Measurements from ENCODE around the gene KCNK15.
"Not testable (repeated sequence)": the region's sequence is repeated elsewhere in the genome, so short reads cannot be mapped to it uniquely, and the experiment has no call there.

The KCNK15 gene

DNA sequence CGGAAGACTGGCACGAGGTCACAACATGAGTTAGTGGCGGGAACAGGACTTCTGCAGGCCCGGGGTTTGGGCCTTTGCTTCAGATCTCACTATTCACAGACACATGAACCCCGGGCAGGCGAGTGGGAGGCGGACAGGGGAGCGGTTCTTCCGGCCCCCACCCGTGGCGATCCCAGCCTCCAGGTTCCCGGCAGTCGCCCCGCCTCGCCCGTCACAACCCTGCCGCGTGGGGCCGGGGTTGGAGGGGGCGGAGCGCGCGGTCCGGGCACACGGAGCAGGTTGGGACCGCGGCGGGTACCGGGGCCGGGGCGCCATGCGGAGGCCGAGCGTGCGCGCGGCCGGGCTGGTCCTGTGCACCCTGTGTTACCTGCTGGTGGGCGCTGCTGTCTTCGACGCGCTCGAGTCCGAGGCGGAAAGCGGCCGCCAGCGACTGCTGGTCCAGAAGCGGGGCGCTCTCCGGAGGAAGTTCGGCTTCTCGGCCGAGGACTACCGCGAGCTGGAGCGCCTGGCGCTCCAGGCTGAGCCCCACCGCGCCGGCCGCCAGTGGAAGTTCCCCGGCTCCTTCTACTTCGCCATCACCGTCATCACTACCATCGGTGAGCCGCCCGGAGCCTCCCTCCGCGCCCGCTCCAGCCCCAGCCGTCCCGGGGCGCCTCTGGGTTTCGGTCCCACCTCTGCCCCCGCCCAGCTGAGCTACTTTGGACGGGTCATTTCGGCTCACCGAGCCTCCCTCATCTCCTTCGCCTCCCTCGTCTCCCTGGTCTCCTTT, at the start of gene KCNK15:
TSS of gene KCNK15 (plus strand) at position 268 of the 769 bp plus-strand sequence. CDS start at position 314, 46 bp downstream.
- peak; percentile 57 for DNase-seq

DNA sequence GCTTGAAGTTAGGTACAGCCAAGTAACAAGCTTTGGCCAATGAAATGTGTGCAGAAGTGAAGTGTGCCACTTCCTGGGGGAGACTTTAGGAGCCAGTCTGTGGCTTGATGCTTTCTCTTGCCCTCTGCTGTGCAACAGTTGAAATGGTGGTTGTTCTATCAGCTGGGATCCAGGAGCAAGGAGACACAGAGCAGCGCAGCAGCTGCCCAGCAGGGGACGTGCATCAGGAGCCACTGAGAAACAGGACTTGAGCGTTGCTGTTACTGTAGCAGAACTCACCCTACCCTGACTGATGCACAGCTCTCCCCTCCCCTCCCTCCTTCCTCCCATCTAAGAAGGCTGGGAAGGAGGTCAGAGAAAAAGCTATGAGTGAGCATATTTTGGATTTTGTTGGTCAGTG, 49.4 kb upstream of the KCNK15 start:
- no peak for DNase-seq

DNA sequence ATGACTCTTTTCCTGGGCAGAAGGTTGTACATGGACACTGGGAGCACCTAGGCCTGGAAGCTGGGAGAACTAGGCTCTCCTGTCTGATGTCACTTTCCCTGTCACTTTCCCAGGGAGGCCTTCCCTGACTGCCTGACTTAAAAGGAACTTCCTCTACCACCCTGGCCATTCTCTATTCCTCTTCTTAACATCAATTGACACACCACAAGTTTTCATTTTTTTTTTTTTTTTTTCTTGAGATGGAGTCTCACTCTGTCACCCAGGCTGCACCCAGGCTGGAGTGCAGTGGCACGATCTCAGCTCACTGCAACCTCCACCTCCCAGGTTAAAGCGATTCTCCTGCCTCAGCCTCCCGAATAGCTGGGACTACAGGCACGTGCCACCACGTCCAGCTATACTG, 48.6 kb upstream of the KCNK15 start:
- not testable (repeated sequence) for DNase-seq

DNA sequence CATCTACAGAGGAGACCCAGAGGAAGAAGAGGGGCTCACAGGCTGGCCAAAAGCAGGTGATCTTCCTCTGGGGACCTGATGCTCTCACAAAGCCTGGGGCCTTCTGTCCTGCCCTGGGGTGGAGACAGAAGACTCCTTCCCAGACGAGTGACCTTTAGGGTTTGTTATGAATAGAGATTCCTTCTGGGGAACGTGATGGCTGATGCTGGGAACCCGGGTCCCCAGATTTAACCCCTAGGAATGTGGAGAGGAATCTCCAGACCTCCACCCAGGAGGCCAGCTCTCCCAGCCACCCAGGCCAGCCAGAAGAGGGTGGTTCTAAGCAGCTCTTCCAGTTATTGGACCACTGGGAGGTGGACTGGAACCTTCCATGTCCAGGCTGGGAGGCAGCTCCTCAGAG, 47.3 kb upstream of the KCNK15 start:
- DNase-seq: no peak

DNA sequence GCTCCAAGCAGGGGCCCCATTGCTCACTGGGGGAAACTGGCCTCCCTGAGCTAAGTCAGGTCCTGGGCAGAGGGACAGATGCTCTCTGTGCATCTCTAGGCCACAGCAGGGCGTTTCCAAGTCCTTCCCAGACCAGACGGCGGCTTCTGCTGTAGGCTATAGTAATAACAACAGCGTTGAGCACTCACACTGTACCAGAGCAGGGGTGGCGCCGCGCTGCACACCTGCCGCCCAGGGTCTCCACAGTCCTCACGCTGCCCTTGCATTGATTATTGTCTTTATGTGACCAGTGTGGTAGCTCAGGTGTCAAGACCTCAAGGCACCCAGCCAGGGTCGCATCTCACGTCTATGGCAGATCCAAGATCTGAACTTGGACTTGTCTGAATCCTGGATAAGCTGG, 45.4 kb upstream of the KCNK15 start:
- no peak for DNase-seq

DNA sequence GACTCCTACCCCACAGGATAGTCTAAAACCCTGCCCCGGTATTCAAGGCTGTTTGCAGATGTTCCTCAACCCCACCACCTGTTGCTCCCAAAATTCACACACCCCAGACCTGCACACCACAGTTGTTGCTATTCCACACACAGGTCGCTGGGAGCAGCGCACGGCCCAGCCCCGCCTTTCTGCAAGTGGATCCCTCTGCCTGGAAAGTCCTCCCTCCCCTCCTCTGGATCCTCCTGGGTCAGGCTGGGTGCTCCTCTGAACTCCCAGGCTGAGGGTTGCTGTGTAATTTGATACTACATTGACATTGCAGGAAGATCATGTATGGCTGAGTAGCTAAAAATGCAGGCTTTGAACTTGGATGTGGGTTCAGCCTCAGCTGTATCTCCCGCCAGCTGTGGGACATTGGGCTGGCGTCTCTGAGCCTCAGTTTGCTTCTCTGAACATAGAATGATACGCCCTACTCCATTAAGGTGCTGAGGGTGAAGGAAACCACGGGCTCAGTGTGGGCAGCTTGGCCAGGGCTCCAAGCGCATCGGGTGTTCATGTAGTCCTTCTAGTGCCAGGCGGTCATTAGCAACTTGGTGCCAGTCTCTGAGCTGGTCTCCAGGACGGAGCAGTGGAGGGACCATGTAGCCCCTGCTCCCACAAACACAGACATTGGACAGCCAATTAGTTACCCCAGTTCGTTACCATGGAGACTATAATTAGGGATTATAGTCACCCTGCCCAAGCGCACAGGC, 44.4 kb upstream of the KCNK15 start:
- DNase-seq: no peak

DNA sequence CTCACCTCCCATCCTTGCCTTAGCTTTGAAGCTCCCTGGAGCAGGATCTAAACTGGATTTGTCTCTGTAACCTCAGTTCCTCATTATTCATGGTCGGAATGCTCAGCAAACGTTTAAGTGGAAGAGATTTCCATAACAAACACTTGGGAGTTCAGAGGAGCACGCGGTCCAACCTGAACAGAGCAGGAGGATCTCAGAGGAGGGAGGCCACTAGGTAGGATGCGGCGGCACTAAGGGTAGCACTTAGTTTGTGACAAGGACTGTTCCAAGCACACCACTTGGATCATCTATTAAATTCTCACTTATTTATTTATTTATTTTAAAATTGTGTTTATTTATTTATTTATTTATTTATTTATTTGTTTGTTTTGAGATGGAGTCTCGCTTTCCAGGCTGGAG, 43.8 kb upstream of the KCNK15 start:
- DNase-seq: no peak

DNA sequence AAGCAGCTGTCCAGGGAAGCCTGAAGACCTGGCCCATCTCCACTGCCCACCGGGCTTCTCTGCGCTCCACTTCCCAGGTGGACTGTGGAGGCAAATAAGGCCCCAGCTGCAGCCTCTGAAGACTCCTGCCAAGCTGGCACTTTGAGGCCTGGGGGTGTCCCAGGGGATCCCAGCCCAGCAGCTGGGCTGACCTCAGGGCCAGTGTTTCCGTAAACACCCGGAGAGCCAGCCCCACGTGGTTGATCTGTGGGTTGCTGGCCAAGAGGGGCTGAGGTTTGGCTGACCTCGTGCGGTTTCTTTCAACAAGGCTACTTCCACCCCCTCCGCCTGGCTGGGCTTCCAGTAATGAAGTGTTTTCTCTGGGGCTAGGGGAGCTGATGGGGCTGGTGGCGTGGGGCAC, 42.9 kb upstream of the KCNK15 start:
- DNase-seq: peak; percentile 83

DNA sequence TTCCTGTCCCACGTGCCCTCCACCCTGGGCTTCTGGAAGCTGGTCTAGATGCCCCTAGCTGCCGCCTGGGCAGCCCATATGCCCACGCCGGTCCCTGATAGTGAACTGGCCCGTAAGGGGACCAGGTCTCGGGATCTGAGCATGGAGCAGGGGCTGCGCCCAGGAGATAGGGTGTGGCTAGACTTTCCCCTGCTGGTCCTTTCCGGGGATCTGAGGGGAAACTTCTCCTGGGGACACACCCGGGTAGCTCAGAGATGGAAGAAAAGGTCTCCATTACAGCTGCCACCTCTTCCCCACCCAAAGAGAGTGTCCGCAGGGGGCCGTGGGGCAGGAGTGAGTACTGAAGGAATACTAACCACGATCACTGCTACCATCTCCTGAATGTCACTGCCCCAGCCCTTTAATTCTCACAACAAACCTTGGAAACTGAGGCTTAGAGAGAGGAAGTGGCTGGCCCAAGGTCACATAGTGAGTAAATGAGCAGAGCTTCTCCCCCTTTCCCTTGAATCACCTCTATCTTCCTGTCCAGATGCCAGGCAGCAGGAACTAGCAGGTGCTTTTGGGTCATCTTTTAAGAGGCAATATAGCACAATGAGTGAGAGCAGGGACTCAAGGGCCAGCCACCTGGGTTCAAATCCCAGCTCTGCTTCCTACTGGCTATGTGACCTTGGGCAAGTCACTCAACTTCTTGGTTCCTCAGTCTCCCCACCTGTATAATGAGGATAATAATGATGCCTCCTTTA, 42.3 kb upstream of the KCNK15 start:
- DNase-seq: no peak

DNA sequence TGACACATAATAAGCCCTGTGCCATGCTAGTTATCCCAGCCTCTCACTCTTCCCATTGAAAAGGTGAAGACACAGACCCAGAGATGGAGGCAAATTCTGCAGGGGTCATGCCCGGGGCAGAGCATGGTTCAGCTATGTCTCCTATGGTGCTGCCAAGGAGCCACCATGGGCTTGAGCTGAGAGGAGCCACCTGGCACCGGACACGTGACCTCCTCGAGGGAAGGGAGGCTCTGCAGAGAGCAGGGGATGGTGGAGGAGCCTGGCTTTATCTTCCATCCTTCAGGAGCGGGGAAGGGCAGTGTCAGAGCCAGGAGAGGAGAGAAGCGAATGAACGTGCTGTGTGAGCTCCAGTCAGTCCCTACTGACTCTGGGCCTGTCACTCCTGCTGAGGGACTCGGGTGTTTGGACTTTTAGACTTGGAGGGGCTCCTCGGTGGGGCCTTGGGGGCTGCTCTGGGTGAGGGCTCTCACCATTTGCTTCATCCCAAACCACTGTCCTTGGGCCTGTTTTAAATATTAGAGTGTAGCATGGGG, 41.6 kb upstream of the KCNK15 start:
- no peak for DNase-seq

DNA sequence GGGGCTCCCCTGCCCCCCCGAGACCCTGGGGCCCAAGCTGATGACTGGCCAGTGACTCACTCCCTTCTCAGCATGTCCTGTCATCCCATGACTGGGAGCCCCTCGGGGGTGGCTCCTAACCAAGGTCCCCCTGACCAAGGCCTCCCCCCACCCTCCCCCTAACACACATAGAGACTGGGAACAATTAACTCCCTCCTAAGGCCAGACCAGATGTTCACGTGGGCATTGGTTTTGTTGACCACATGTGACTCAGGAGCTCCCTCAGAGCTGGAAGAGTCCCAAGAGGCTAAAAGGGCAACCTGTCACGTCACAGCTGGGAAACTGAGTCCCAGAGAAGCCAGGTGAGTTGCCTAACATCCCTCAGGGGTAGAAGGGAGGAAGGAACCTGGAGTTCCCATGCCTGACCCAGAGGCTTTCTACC, 41.1 kb upstream of the KCNK15 start:
- DNase-seq: no peak

DNA sequence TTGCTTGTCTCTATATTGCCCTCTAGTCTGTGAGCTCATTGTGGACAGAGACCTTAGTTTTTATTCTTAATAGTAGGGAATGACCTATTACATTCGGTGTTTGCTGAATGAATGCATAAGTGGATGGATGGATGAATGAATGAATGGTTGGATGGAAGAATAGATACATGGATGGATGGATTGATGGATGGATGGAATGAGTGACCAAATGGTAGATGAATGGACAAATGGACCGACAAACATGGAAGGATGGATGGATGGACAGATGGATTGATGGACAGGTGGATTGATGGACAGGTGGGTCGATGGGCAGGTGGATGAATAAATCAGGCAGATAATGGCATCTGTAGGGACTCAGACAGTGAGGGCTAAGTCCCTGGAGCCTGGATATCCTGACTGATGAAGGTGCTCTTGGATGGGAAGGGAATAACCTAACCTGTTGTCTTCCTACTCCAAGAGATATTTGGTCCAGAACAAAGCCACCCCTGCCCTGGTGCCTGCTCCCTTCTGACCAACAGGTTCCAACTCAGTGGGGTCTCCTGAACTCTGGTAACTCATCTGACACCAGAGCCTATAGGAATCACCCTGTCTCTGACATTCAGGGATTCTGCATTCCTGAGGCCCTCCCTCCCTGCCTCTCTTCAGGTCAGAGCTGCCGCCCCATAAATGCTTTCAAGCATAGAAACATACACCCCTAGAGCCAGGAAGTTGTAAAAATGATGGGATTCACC, 40.1 kb upstream of the KCNK15 start:
- DNase-seq: no peak

DNA sequence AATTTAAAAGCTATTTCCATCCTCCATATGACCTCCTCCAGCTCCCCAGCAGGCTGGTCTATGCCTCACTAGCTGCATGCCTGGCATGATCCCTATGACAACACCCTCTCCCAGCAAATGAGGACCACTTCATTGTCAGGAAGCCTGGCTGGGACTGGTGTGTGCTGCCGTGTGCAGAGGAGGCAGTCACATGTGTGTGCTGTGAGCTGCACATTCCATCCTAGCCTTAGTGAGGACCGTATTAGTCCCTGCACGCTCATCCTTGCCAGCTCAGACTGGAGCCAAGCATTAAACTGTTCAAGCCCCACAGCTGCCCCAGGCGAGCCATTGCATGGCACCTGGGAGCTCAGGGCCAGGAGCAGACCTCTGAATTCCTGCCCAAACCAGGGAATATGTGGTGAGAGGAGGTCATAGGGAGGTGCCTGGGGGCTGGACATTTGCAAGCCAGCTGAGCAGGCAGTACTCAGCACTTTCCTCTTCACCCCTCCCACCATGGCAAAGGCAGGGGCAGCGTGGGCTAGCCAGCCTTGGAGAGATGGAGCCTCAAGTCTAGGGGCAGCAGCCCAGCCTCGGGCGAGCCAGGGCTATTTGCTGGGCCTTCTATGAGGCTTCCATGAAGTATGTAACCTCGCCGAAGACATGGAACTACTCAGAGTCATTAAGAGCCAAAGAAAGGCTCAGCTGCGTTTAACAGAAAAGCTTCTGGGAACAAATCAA, 39.2 kb upstream of the KCNK15 start:
- no peak for DNase-seq

DNA sequence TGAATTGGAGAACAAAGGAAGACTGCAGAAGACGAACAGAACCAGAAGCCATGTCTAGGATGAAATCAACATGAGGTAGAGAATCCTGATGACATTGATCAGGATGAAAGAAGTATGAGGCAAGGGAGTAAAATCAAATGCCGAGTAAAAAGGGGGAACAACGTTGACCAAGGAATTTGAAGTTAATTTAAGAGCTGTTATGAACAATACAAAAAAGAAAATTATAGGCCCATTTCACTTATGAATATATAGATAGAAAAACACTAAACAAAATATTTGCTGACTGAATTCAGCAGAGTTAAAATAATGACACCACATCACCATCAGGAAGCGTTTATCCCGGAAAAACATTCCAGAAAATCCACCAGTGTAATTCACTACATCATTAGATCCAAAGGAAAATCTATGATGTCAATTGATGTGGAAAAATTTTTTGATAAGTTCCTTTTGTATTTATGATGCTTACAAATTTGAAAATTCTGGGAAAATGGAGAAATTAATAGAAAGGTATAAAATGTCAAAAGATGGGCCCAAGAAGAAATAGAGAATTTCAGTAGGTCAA, 38.6 kb upstream of the KCNK15 start:
- DNase-seq: no peak

DNA sequence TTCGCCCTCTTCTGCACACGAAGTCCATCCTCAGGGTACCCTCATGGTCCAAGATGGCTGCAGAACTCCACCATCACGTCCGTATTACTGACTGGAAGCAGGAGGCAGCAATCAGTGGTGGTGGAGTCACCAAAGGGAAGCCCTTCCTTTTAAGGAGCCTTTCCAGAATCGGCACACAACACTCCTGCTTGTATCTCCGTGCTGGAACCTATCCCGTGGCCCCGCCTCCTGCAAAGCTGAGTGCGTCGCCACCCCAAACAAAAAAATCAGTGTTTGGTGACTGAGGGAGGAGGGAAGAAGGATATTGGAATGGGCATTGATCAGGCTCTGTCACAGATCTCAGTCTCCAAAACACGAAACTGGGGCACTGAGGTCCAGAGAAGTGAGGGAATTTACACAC, 36.3 kb upstream of the KCNK15 start:
- no peak for DNase-seq

DNA sequence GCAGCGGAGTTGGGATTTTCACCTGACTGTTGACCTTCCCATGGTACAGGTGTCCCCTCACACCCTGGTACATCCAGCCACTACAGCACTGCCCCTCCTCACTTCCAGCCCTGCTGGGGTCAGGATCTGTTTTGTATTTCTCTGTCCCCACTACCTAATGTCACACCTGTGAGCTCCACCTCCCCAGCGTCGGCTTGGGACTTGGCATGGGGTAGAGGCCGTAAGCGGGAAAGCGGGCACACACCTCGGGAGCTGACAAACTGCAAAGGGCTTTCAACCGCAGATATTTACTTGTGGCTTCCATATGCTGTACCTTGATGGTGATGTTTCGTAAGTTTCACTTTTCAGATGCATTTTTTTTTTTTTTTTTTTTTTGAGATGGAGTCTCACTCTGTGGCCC, 35.9 kb upstream of the KCNK15 start:
- no peak for DNase-seq

DNA sequence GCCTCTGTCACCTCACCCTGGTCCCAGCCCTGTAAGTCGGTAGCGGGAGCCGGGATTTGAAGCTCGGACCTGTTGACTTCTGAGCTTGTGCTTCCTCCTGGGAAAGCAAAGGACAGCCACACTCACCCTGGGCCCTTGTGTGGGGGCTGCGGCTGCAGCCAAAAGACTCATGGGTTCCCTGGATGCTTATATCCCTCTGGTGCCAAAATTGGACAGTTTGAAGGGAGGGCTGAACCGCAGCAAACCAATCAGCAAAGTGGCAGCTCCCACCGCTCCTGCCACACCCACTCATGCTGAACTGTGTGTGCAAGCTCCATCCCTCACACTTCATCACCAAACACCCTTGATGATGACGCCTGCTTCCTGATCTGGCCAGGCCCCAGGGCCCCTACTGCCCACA, 34.4 kb upstream of the KCNK15 start:
- no peak for DNase-seq

DNA sequence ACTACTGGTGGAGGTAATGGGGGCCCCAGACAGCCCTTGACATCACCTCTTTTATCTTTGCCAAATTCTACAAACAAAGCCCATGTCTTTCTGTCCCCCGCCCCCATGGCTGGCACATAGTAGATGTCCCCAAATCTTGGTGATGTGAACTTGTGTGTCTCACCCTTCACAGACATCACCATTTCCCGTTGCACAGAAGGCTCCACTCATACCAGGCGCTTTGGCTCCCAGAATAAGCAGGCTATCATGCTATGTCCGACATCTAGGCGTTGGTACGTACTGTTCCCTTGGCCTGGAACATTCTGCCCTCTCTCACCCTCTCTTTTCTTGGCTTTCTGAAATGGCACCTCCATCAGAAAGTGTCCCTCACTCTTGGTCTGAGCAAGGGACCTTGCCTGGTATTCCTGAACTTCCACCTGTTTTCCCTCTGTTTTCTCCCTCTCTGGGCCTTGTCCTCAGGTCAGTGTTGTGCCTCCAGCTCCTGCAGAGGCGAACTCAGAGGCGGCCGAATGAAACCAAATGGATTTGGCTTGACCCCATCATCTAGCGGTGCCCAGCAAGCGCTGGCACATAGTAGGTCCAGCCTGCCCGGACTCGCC, 31.5 kb upstream of the KCNK15 start:
- no peak for DNase-seq

DNA sequence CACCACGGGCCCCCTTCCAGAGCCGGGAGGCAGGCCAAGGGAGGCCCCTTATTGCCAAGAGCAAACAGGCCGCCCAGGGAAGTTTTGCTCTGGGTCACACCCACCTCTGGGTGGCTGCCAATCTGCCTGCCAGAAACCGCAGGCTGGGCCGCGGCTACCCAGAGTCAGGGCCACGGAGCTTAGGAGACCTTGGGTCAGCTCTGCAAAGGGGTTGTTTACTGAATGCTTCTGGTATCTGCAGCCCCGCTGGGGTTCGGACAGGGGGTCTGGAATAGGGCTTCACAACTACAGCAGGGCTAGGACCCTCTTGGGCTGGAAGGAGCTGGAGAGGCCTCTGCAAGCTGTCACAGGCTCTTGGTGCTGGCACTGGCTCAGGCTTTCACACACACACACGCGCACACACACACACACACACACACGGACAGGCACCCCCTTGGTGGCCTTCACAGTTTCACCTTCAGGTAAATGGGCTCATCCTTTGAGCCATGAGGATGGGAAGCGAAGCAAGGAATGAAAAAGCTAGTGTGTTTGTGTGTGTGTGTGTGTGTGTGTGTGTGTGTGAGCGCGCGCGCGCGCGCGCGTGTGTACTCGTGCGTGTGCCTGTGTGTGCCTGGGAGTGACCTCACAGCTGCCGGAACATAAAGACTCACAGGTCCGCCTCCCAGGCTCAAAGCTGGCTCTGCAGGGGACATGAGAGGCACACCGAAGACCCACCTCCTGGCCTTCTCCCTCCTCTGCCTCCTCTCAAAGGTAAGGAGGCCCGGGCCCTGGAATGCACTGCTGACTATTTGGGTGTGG, 30.8 kb upstream of the KCNK15 start, which contains the start of gene CCN5:
TSS of gene CCN5 (plus strand) at position 669 of the 798 bp plus-strand sequence. CDS start at position 691, 22 bp downstream.
- peak; percentile 88 for DNase-seq
